GM23338 (cell line): ENCODE results near the gene ZNF337. TPM values are rescaled to one million over a fixed set of nuclear protein-coding genes. Genes with fewer than 3 reads are reported as not detected.

Experiments
- ATAC-seq: fragments of 200-7000 bp; cut with Tn5 transposase; 3 replicates; pipeline ENCODE4 v1.9.1; 2020
- DNase-seq: peaks from one replicate; pipeline ENCODE4 v3.0.0-alpha.2; 2015; ENCODE audit warnings: low spot score
- H2AFZ ChIP-seq: fragments of 200-600 bp; sonication (generic); 2 replicates; pipeline ENCODE4 v1.8.0; 2016; ENCODE audit warnings: antibody characterized with exemption, mild to moderate bottlenecking, moderate library complexity
- H3F3A ChIP-seq: fragments of 200-600 bp; sonication (generic); replicated peaks from 2 replicates; pipeline ENCODE4 v1.8.0; 2017; ENCODE audit warnings: antibody characterized with exemption, mixed run types, low read depth
- H3K27ac ChIP-seq: fragments of 200-600 bp; sonication (generic); 2 replicates; pipeline ENCODE4 v1.6.1; 2016; ENCODE audit warnings: low read depth
- H3K27me3 ChIP-seq: fragments of 200-600 bp; sonication (generic); 2 replicates; pipeline ENCODE4 v1.8.0; 2016; ENCODE audit warnings: mild to moderate bottlenecking, mixed run types, moderate library complexity; ENCODE audit not compliant: insufficient read depth
- H3K36me3 ChIP-seq: fragments of 200-600 bp; sonication (generic); 2 replicates; pipeline ENCODE4 v1.8.0; 2016; ENCODE audit warnings: mild to moderate bottlenecking; ENCODE audit not compliant: insufficient read depth
- H3K4me1 ChIP-seq: fragments of 200-600 bp; sonication (generic); 2 replicates; pipeline ENCODE4 v1.8.0; 2016; ENCODE audit warnings: mild to moderate bottlenecking, moderate library complexity; ENCODE audit not compliant: insufficient read depth
- H3K4me2 ChIP-seq: fragments of 200-600 bp; sonication (generic); 2 replicates; pipeline ENCODE4 v1.7.1; 2017; ENCODE audit warnings: mixed run types
- H3K4me3 ChIP-seq: fragments of 200-600 bp; sonication (generic); 2 replicates; pipeline ENCODE4 v1.6.1; 2016; ENCODE audit warnings: mixed run types
- H3K79me2 ChIP-seq: fragments of 200-600 bp; sonication (generic); replicated peaks from 2 replicates; pipeline ENCODE4 v1.8.0; 2017; ENCODE audit warnings: mild to moderate bottlenecking; ENCODE audit not compliant: insufficient read depth
- H3K9me2 ChIP-seq: fragments of 200-600 bp; sonication (generic); 2 replicates; pipeline ENCODE4 v1.8.0; 2017; ENCODE audit not compliant: insufficient read depth
- H4K20me1 ChIP-seq: fragments of 200-600 bp; sonication (generic); replicated peaks from 2 replicates; pipeline ENCODE4 v1.8.0; 2017; ENCODE audit warnings: mild to moderate bottlenecking; ENCODE audit not compliant: insufficient read depth
- H3K27ac Mint-ChIP-seq: 2 replicates; pipeline ENCODE4 v1.8.0; 2020; ENCODE audit warnings: inconsistent platforms, mild to moderate bottlenecking, moderate library complexity, mixed read lengths
- H3K27me3 Mint-ChIP-seq: 3 replicates; pipeline ENCODE4 v1.8.0; 2022; ENCODE audit warnings: low read depth, mild to moderate bottlenecking, moderate library complexity, mixed read lengths, inconsistent platforms; ENCODE audit not compliant: insufficient read depth, poor library complexity
- H3K36me3 Mint-ChIP-seq: 3 replicates; pipeline ENCODE4 v1.8.0; 2021; ENCODE audit warnings: low read depth, mild to moderate bottlenecking, inconsistent platforms, moderate library complexity, mixed read lengths
- H3K4me1 Mint-ChIP-seq: 3 replicates; pipeline ENCODE4 v1.8.0; 2020; ENCODE audit warnings: mild to moderate bottlenecking, inconsistent platforms, mixed read lengths
- H3K4me3 Mint-ChIP-seq: 3 replicates; pipeline ENCODE4 v1.8.0; 2021; ENCODE audit warnings: moderate library complexity, mild to moderate bottlenecking, inconsistent platforms, mixed read lengths
- H3K9me3 Mint-ChIP-seq: 3 replicates; pipeline ENCODE4 v1.8.0; 2020; ENCODE audit warnings: moderate library complexity, mild to moderate bottlenecking, inconsistent platforms, mixed read lengths
- CREB1 ChIP-seq: fragments of 250-450 bp; sonication (Bioruptor Pico); IDR thresholded peaks from 2 replicates; pipeline ENCODE4 v1.5.0; 2020; ENCODE audit warnings: low read depth, mild to moderate bottlenecking, moderate library complexity
- EZH2 ChIP-seq: fragments of 200-600 bp; sonication (generic); IDR thresholded peaks from one replicate; pipeline ENCODE4 v1.8.0; 2017; ENCODE audit warnings: antibody characterized with exemption, mild to moderate bottlenecking, low read depth; ENCODE audit not compliant: unreplicated experiment
- EZH2phosphoT487 ChIP-seq: fragments of 200-600 bp; sonication (generic); IDR thresholded peaks from one replicate; pipeline ENCODE4 v1.8.1; 2018; ENCODE audit warnings: antibody characterized with exemption; ENCODE audit not compliant: unreplicated experiment
- JUNB ChIP-seq: IDR thresholded peaks from one replicate; pipeline ENCODE4 v1.6.1; 2016; ENCODE audit warnings: antibody characterized with exemption; ENCODE audit not compliant: unreplicated experiment
- NANOG ChIP-seq: IDR thresholded peaks from 2 replicates; pipeline ENCODE4 v1.6.1; 2016; ENCODE audit warnings: antibody characterized with exemption, borderline replicate concordance
- POLR2AphosphoS5 ChIP-seq: IDR thresholded peaks from 2 replicates; pipeline ENCODE4 v1.6.1; 2016; ENCODE audit warnings: antibody characterized with exemption, low read depth
- STAT1 ChIP-seq: IDR thresholded peaks from one replicate; pipeline ENCODE4 v1.6.1; 2016; ENCODE audit warnings: antibody characterized with exemption; ENCODE audit not compliant: unreplicated experiment
- ZNF114 ChIP-seq: fragments of 250-450 bp; sonication (Bioruptor Pico); IDR thresholded peaks from 2 replicates; pipeline ENCODE4 v1.5.0; 2020; ENCODE audit warnings: mild to moderate bottlenecking, moderate library complexity
- ZNF331 ChIP-seq: fragments of 250-450 bp; sonication (Bioruptor Pico); IDR thresholded peaks from 2 replicates; pipeline ENCODE4 v1.5.0; 2020; ENCODE audit warnings: low read depth, mild to moderate bottlenecking, moderate library complexity
- polyA plus RNA-seq: library from polyadenylated mRNA; unstranded; fragments of >200 nt; fragmentation: Nextera tagmentation; extraction: Ambion mirVana; gene quantifications from 2 replicates; pipeline ENCODE4 v1.2.1, GENCODE V29; 2016
- total RNA-seq: library from RNA; depleted of rRNA; stranded (reverse); fragments of >200 nt; shearing (Covaris generic); gene quantifications from 2 replicates; pipeline ENCODE4 v1.2.3, GENCODE V29; 2014
- TF ChIP-seq, protein P1 (sequence below): IDR thresholded peaks from 2 replicates; pipeline ENCODE4 v1.6.1; 2016; ENCODE audit warnings: antibody characterized with exemption
- TF ChIP-seq, protein P2 (sequence below): IDR thresholded peaks from one replicate; pipeline ENCODE4 v1.6.1; 2018; ENCODE audit warnings: antibody characterized with exemption; ENCODE audit not compliant: unreplicated experiment
- TF ChIP-seq, protein P3 (sequence below), 2 experiments: fragments of 200-600 bp in 1 of 2; sonication (generic) in 1 of 2; conservative IDR thresholded peaks; 2 replicates each; pipeline versions ENCODE4 v1.5.1 to v1.6.1; 2016 to 2017; ENCODE audit warnings: antibody characterized with exemption in 2 of 2, low read depth in 2 of 2, mild to moderate bottlenecking in 2 of 2, moderate library complexity in 1 of 2

Gene ZNF337
- total and polyA plus RNA-seq, 2 experiments from 2014 or later = 2.1 to 6.3 TPM

DNA sequence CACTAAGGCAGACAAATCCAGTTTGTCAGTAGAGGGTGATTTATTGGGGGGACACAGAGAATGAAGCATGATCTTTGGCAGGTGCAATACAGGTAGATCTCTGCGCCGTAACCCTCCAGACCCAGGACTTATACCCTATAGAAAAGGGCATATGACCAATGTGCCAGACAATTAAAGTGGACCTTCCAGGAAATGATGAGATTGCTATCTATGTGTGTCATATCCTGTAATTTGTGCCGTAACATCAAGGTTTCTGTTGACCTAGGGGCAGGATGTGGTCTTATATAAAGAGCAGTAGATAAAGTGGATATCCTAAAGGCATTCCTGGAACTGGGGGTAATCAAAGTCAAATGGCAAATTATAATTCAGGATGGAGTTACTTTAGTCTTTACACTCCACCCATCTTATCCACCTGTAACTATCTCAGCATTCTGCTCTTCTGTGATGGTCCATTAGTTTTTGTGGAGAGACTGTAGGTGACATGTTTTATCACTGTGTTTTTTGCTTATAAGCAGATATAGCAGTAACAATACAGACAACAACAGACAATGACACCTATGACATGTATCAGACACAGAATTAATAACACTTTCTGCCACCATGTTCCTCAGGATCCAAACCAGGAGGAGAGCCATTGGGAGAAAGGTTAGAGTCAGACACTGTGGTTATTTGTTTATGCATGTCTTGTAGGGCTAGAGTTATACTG, 43.1 kb upstream of the ZNF337 start:
- no peaks in the 10 kb centered on the region for H4K20me1 ChIP-seq
- no peak overlapping the region for H2AFZ ChIP-seq
- Mint-ChIP-seq H3K4me1 (no peaks in the 10 kb centered on the region), H3K27ac (no peak overlapping the region), H3K27me3 (no peaks in the 10 kb centered on the region), H3K36me3 (no peaks in the 10 kb centered on the region), H3K4me3 (no peak overlapping the region), H3K9me3 (no peaks in the 10 kb centered on the region)
- H3K9me2 ChIP-seq = no peaks in the 10 kb centered on the region; the same call in 1 of the 2 replicates
- no peak overlapping the region for H3K4me3 ChIP-seq
- H3K27me3 ChIP-seq = no peaks in the 10 kb centered on the region
- no peaks in the 10 kb centered on the region for H3F3A ChIP-seq
- DNase-seq (no peak), ATAC-seq (no peak)
- no peaks in the 10 kb centered on the region for H3K36me3 ChIP-seq
- no peaks in the 10 kb centered on the region for H3K4me1 ChIP-seq
- H3K79me2 ChIP-seq = no peaks in the 10 kb centered on the region
- no peak overlapping the region for H3K27ac ChIP-seq
- no peak overlapping the region for H3K4me2 ChIP-seq
- TF ChIP-seq NANOG (no peak), POLR2AphosphoS5 (no peak), EZH2phosphoT487 (no peak), STAT1 (no peak), ZNF114 (CRISPR knock-in tag) (no peak), EZH2 (no peak)
- TF ChIP-seq, protein P1, sequence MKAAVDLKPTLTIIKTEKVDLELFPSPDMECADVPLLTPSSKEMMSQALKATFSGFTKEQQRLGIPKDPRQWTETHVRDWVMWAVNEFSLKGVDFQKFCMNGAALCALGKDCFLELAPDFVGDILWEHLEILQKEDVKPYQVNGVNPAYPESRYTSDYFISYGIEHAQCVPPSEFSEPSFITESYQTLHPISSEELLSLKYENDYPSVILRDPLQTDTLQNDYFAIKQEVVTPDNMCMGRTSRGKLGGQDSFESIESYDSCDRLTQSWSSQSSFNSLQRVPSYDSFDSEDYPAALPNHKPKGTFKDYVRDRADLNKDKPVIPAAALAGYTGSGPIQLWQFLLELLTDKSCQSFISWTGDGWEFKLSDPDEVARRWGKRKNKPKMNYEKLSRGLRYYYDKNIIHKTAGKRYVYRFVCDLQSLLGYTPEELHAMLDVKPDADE = no peak
- TF ChIP-seq, protein P2, sequence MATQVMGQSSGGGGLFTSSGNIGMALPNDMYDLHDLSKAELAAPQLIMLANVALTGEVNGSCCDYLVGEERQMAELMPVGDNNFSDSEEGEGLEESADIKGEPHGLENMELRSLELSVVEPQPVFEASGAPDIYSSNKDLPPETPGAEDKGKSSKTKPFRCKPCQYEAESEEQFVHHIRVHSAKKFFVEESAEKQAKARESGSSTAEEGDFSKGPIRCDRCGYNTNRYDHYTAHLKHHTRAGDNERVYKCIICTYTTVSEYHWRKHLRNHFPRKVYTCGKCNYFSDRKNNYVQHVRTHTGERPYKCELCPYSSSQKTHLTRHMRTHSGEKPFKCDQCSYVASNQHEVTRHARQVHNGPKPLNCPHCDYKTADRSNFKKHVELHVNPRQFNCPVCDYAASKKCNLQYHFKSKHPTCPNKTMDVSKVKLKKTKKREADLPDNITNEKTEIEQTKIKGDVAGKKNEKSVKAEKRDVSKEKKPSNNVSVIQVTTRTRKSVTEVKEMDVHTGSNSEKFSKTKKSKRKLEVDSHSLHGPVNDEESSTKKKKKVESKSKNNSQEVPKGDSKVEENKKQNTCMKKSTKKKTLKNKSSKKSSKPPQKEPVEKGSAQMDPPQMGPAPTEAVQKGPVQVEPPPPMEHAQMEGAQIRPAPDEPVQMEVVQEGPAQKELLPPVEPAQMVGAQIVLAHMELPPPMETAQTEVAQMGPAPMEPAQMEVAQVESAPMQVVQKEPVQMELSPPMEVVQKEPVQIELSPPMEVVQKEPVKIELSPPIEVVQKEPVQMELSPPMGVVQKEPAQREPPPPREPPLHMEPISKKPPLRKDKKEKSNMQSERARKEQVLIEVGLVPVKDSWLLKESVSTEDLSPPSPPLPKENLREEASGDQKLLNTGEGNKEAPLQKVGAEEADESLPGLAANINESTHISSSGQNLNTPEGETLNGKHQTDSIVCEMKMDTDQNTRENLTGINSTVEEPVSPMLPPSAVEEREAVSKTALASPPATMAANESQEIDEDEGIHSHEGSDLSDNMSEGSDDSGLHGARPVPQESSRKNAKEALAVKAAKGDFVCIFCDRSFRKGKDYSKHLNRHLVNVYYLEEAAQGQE = no peak

DNA sequence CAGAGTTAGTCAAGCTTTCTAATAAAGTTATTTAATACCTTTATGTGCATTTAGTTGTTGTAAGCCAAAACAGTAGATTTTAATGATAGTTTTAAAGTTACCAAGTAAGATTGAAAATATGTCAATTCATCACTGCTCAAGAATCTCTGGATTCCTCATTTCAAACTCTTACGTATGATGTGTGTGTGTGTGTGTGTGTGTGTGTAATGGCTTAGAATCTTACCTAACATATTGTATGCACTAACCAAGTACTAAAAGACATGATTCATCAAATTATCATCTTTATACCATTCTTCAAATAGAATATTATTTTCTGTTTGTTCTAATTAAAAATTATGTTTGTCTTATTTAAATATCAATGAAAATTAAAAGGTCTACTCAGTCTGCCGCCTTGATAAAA, 41.5 kb upstream of the ZNF337 start:
- Histone ChIP-seq H3K4me3 (no peak overlapping the region), H3K27ac (no peak overlapping the region), H3K79me2 (no peaks in the 10 kb centered on the region), H2AFZ (no peak overlapping the region), H3K27me3 (no peaks in the 10 kb centered on the region), H3K9me2 (no peaks in the 10 kb centered on the region), H3K36me3 (no peaks in the 10 kb centered on the region), H3F3A (no peaks in the 10 kb centered on the region), H3K4me1 (no peaks in the 10 kb centered on the region), H3K4me2 (no peak overlapping the region), H4K20me1 (no peaks in the 10 kb centered on the region)
- no peaks in the 10 kb centered on the region for H3K36me3 Mint-ChIP-seq
- no peaks in the 10 kb centered on the region for H3K4me1 Mint-ChIP-seq
- ATAC-seq (no peak), DNase-seq (no peak)
- no peak overlapping the region for H3K27ac Mint-ChIP-seq
- no peak overlapping the region for H3K4me3 Mint-ChIP-seq
- no peaks in the 10 kb centered on the region for H3K9me3 Mint-ChIP-seq
- H3K27me3 Mint-ChIP-seq = no peaks in the 10 kb centered on the region
- TF ChIP-seq ZNF331 (CRISPR knock-in tag) (no peak), STAT1 (no peak), EZH2 (no peak), ZNF114 (CRISPR knock-in tag) (no peak), CREB1 (CRISPR knock-in tag) (no peak), EZH2phosphoT487 (no peak), JUNB (no peak)
- TF ChIP-seq, protein P3, sequence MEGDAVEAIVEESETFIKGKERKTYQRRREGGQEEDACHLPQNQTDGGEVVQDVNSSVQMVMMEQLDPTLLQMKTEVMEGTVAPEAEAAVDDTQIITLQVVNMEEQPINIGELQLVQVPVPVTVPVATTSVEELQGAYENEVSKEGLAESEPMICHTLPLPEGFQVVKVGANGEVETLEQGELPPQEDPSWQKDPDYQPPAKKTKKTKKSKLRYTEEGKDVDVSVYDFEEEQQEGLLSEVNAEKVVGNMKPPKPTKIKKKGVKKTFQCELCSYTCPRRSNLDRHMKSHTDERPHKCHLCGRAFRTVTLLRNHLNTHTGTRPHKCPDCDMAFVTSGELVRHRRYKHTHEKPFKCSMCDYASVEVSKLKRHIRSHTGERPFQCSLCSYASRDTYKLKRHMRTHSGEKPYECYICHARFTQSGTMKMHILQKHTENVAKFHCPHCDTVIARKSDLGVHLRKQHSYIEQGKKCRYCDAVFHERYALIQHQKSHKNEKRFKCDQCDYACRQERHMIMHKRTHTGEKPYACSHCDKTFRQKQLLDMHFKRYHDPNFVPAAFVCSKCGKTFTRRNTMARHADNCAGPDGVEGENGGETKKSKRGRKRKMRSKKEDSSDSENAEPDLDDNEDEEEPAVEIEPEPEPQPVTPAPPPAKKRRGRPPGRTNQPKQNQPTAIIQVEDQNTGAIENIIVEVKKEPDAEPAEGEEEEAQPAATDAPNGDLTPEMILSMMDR (conservative IDR thresholded peaks at IDR 0.05; ENCODE audit: low read depth in 2 of 2) = no peak
- TF ChIP-seq, protein P1 = no peak
